ENCODE results near the gene RNF141. TPM values are rescaled to one million over a fixed set of nuclear protein-coding genes. Genes with fewer than 3 reads are reported as not detected.

The RNF141 gene
- total and polyA plus RNA-seq, 2 of the 13 experiments (the other 11 are each of a cell fraction or from before 2014, with no cell fraction given), result 9.3 to 22.4 TPM

- TF ChIP-seq ZNF318 (CRISPR knock-in tag; IDR thresholded peaks at IDR 0.05) (no peak), ZNF275 (CRISPR knock-in tag; IDR thresholded peaks at IDR 0.05; ENCODE audit: borderline replicate concordance) (no peak)
These were observed 40.0 kb downstream of the RNF141 start (continued) for GRCh38 chr11:10500757-10501684.
